RWPE1 (cell line): ENCODE results near the gene BLOC1S5.

ENCODE experiments used
- CTCF ChIA-PET: fragments of 350-600 bp; sonication (Branson Sonifier 250); formaldehyde crosslinking; extraction: SDS; loops from one replicate; lab custom pipeline; 2021; lab: Yijun Ruan, JAX
- POLR2A ChIA-PET: fragments of 400-600 bp; formaldehyde crosslinking; extraction: SDS; loops from one replicate; lab custom pipeline; 2020; ENCODE audit warnings: antibody characterized with exemption; ENCODE audit not compliant: low non-redundant PET; lab: Yijun Ruan, JAX
- DNase-seq: peaks from one replicate; pipeline ENCODE4 v3.0.0; 2012; ENCODE audit warnings: low spot score
- H3K27ac ChIP-seq: fragments of 450-650 bp; 2 replicates; pipeline ENCODE4 v1.5.1; 2017
- TF ChIP-seq, protein P1 (sequence below): fragments of 450-650 bp; conservative IDR thresholded peaks from 2 replicates; pipeline ENCODE4 v1.5.1; 2017; ENCODE audit warnings: low read depth, mild to moderate bottlenecking

BLOC1S5 gene

GRCh38 chr6:8075185-8075584 lies 11.0 kb upstream of the BLOC1S5 start:
- POLR2A ChIA-PET, result no interaction called here
- CTCF ChIA-PET, result no interaction called here
- DNase-seq, result no peak
- H3K27ac ChIP-seq, result no peak overlapping the region
- TF ChIP-seq, protein P1, sequence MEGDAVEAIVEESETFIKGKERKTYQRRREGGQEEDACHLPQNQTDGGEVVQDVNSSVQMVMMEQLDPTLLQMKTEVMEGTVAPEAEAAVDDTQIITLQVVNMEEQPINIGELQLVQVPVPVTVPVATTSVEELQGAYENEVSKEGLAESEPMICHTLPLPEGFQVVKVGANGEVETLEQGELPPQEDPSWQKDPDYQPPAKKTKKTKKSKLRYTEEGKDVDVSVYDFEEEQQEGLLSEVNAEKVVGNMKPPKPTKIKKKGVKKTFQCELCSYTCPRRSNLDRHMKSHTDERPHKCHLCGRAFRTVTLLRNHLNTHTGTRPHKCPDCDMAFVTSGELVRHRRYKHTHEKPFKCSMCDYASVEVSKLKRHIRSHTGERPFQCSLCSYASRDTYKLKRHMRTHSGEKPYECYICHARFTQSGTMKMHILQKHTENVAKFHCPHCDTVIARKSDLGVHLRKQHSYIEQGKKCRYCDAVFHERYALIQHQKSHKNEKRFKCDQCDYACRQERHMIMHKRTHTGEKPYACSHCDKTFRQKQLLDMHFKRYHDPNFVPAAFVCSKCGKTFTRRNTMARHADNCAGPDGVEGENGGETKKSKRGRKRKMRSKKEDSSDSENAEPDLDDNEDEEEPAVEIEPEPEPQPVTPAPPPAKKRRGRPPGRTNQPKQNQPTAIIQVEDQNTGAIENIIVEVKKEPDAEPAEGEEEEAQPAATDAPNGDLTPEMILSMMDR, result no peak

DNA sequence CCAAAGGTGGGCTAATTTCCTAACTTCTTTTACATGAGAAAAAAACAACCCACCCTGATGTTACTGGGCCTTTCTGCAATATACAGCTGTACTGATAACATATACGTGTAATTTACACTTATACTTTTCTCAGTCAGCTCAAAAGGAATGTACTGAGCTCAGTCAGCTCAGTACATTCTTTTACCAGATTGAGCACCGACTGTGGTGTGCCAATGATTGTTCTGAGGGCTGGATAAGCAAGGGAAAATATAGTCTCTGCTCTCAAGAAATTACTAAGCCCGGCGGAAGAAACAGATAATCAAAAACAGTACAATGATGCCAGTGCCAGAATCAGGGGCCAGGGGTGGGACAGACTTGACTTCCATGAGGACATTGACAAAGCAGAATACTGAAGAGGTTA lies 10.0 kb upstream of the BLOC1S5 start:
- H3K27ac ChIP-seq, result no peak overlapping the region
- DNase-seq, result no peak
- ChIA-PET CTCF (no interaction called here), POLR2A (no interaction called here)
- TF ChIP-seq, protein P1, result no peak

DNA sequence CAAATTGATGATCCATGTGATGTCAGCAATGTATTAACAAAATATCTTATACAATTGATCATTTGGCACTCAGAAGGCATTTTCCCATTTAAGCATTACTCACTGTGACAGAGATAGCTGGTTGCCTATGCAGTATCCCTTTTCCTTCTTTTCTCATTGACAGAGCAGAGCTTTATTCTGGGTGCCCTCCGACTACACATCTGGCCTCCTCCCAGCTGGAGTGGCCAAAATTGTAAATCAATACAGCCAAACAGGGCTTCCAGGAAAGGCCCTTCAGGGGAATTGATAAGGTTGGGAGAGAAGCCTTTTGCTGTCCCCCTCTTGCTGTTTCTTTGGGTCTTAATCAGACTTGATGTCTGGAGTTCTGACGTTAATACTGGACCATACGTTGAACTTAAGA lies 9.6 kb upstream of the BLOC1S5 start:
- ChIA-PET POLR2A (no interaction called here), CTCF (interaction anchor here (0.7 kb wide), 1 partner anchor 142 kb away, joined by 3 read pairs; no protein-coding TSS in a partner anchor)
- DNase-seq, result no peak
- TF ChIP-seq, protein P1, result no peak
- no peak overlapping the region for H3K27ac ChIP-seq

GRCh38 chr6:8070718-8071117 lies 6.5 kb upstream of the BLOC1S5 start:
- CTCF ChIA-PET, result no interaction called here
- no peak overlapping the region for H3K27ac ChIP-seq
- DNase-seq, result no peak
- TF ChIP-seq, protein P1, result no peak
- POLR2A ChIA-PET, result no interaction called here

DNA sequence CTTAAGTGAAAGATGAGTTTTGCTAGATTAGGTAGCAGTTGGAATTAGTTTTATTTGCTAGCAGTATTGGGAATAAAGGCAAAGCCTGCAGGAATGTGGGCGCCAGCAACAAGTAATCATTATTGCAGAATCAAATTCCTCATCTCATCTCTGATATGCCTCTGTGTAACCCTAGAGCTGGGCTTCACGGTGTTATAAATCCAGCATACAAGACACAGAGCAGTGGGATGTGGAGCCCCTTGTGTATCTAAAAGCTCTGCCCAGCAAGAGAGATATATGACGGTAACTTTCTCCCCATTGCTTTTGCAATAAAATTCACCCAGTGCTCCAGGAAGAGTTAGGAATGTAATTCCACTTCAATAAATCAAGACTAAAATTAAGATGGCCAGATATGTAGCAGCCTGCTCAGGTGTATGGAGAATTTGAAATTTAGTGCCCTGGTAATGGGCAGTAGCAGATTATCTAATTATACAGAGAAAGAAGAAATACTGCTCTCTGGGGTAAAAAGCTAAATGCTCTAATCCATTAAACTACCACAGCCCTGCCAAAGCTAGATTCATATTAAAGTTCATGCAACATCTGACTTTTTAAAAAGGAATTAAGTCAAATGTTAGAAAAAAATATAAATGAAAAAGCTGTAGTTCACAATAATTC lies 5.6 kb upstream of the BLOC1S5 start:
- ChIA-PET CTCF (interaction anchor here (0.6 kb wide), 1 partner anchor 770 kb away, joined by 5 read pairs; no protein-coding TSS in a partner anchor), POLR2A (no interaction called here)
- TF ChIP-seq, protein P1, result no peak
- no peak overlapping the region for H3K27ac ChIP-seq
- DNase-seq, result no peak

GRCh38 chr6:8069151-8069550 lies 5.0 kb upstream of the BLOC1S5 start:
- ChIA-PET CTCF (no interaction called here), POLR2A (no interaction called here)
- no peak for DNase-seq
- TF ChIP-seq, protein P1, result no peak
- no peak overlapping the region for H3K27ac ChIP-seq
